GM12878 (cell line): ENCODE data around the gene FOXI1.

Experiments used
- CHD4 ChIP-seq: fragments of 200-600 bp; sonication (generic); IDR thresholded peaks from 2 replicates; pipeline ENCODE4 v1.6.1; 2016; ENCODE audit warnings: mild to moderate bottlenecking
- E2F8 ChIP-seq: fragments of 450-650 bp; IDR thresholded peaks from 2 replicates; pipeline ENCODE4 v1.6.1; 2018; ENCODE audit warnings: mild to moderate bottlenecking, low read depth, moderate library complexity; ENCODE audit not compliant: partially characterized antibody
- ESRRA ChIP-seq: IDR thresholded peaks from 2 replicates; pipeline ENCODE4 v1.6.1; 2012; ENCODE audit warnings: mild to moderate bottlenecking, low read length, improper control_type of control experiment
- ETV6 ChIP-seq, 2 experiments: fragments of 450-650 bp in 1 of 2; IDR thresholded peaks in 1 of 2; conservative IDR thresholded peaks in 1 of 2; 2 replicates each; pipeline ENCODE4 v1.6.1; 2014; ENCODE audit warnings: antibody characterized with exemption in 1 of 2, borderline replicate concordance in 1 of 2, low read depth in 1 of 2, mild to moderate bottlenecking in 1 of 2, moderate library complexity in 1 of 2
- MEF2B ChIP-seq: fragments of 450-650 bp; IDR thresholded peaks from 2 replicates; pipeline ENCODE4 v1.6.1; 2018; ENCODE audit warnings: mild to moderate bottlenecking, moderate library complexity; ENCODE audit not compliant: partially characterized antibody, poor library complexity, severe bottlenecking
- POLR2A ChIP-seq: IDR thresholded peaks from 2 replicates; pipeline ENCODE4 v1.6.1; 2011; ENCODE audit warnings: low read depth, mild to moderate bottlenecking, low read length
- REST ChIP-seq: IDR thresholded peaks from 2 replicates; pipeline ENCODE4 v1.6.1; 2012; ENCODE audit warnings: mild to moderate bottlenecking, low read depth, low read length
- SIN3A ChIP-seq: IDR thresholded peaks from 2 replicates; pipeline ENCODE4 v1.6.1; 2012; ENCODE audit warnings: low read depth, low read length, improper control_type of control experiment

- no peak for TF ChIP-seq CHD4
- TF ChIP-seq SIN3A, result no peak
- no peak for TF ChIP-seq POLR2A
- no peak for TF ChIP-seq E2F8
- TF ChIP-seq MEF2B, result no peak
- TF ChIP-seq REST, result no peak
- no peak for TF ChIP-seq ESRRA
- TF ChIP-seq ETV6 (conservative IDR thresholded peaks at IDR 0.05 in 1 of 2, IDR thresholded peaks at IDR 0.05 in 1 of 2; ENCODE audit: borderline replicate concordance in 1 of 2, low read depth in 1 of 2), result no peak
Measured at GRCh38 chr5:170071748-170072147, 33.9 kb upstream of the FOXI1 start.
